EH (cell line): ENCODE data around the gene ADCY5.
A peak's percentile ranks its signal among the peaks of the same experiment; 100 is the strongest.

Source experiments
- DNase-seq: peaks from one replicate; pipeline ENCODE4 v3.0.0-alpha.2; 2015; ENCODE audit warnings: low read depth

Gene ADCY5

GRCh38 chr3:123385981-123386380, 62.9 kb downstream of the ADCY5 start:
- peak; percentile 55 for DNase-seq

- DNase-seq = no peak
Measured at GRCh38 chr3:123385499-123385898, 63.4 kb downstream of the ADCY5 start.

GRCh38 chr3:123385001-123385401, 63.9 kb downstream of the ADCY5 start:
- peak; percentile 35 for DNase-seq

GRCh38 chr3:123384256-123384655, 64.6 kb downstream of the ADCY5 start:
- DNase-seq = no peak

GRCh38 chr3:123383091-123384053, 65.5 kb downstream of the ADCY5 start:
- DNase-seq = peak; percentile 72

- no peak for DNase-seq
Measured at GRCh38 chr3:123380261-123380660, 68.6 kb downstream of the ADCY5 start.

- DNase-seq = no peak
Measured at GRCh38 chr3:123379041-123379830, 69.7 kb downstream of the ADCY5 start.

- no peak for DNase-seq
Measured at GRCh38 chr3:123378409-123378915, 70.4 kb downstream of the ADCY5 start.

GRCh38 chr3:123377243-123377740, 71.6 kb downstream of the ADCY5 start:
- DNase-seq = no peak

GRCh38 chr3:123376451-123377242, 72.2 kb downstream of the ADCY5 start:
- no peak for DNase-seq

- DNase-seq = peak; percentile 12
Measured at GRCh38 chr3:123375014-123375940, 73.6 kb downstream of the ADCY5 start.

GRCh38 chr3:123374016-123374415, 74.9 kb downstream of the ADCY5 start:
- DNase-seq = no peak

GRCh38 chr3:123373474-123373987, 75.4 kb downstream of the ADCY5 start:
- no peak for DNase-seq

GRCh38 chr3:123372686-123373473, 76.0 kb downstream of the ADCY5 start:
- no peak for DNase-seq

- no peak for DNase-seq
Measured at GRCh38 chr3:123371859-123372685, 76.8 kb downstream of the ADCY5 start.

GRCh38 chr3:123371426-123371825, 77.5 kb downstream of the ADCY5 start:
- DNase-seq = no peak

- DNase-seq = no peak
Measured at GRCh38 chr3:123370819-123371218, 78.1 kb downstream of the ADCY5 start.

GRCh38 chr3:123369085-123369484, 79.8 kb downstream of the ADCY5 start:
- DNase-seq = no peak
